Midbrain (tissue), 1 donor: ENCODE measurements around the gene CRISPLD2.
A peak's percentile ranks its signal among the peaks of the same experiment; 100 is the strongest.

Experiments used
- DNase-seq: peaks from one replicate; lab custom pipeline; 2025; lab: John Stamatoyannopoulos, UW

CRISPLD2 gene

GRCh38 chr16:84884596-84885341, 65.0 kb downstream of the CRISPLD2 start:
- DNase-seq, result peak; percentile 35

- no peak for DNase-seq
These were observed 65.6 kb downstream of the CRISPLD2 start for GRCh38 chr16:84885342-84885910.

GRCh38 chr16:84886497-84887090, 66.8 kb downstream of the CRISPLD2 start:
- no peak for DNase-seq

- DNase-seq, result no peak
These were observed 67.4 kb downstream of the CRISPLD2 start for GRCh38 chr16:84887207-84887606.

GRCh38 chr16:84888450-84888849, 68.7 kb downstream of the CRISPLD2 start:
- no peak for DNase-seq

GRCh38 chr16:84889066-84889465, 69.3 kb downstream of the CRISPLD2 start:
- DNase-seq, result no peak

- no peak for DNase-seq
These were observed 70.6 kb downstream of the CRISPLD2 start for GRCh38 chr16:84890427-84890826.

GRCh38 chr16:84891149-84891795, 71.5 kb downstream of the CRISPLD2 start:
- DNase-seq, result no peak

- no peak for DNase-seq
These were observed 72.3 kb downstream of the CRISPLD2 start for GRCh38 chr16:84892097-84892496.

GRCh38 chr16:84893467-84893848, 73.7 kb downstream of the CRISPLD2 start:
- no peak for DNase-seq

GRCh38 chr16:84893849-84894599, 74.2 kb downstream of the CRISPLD2 start:
- no peak for DNase-seq

- DNase-seq, result no peak
These were observed 75.2 kb downstream of the CRISPLD2 start for GRCh38 chr16:84895016-84895415.

- no peak for DNase-seq
These were observed 77.1 kb downstream of the CRISPLD2 start for GRCh38 chr16:84896847-84897246.

GRCh38 chr16:84897911-84898377, 78.2 kb downstream of the CRISPLD2 start:
- DNase-seq, result no peak

GRCh38 chr16:84898447-84898846, 78.7 kb downstream of the CRISPLD2 start:
- no peak for DNase-seq

- DNase-seq, result no peak
These were observed 79.6 kb downstream of the CRISPLD2 start for GRCh38 chr16:84899414-84899813.

- DNase-seq, result no peak
These were observed 86.2 kb downstream of the CRISPLD2 start for GRCh38 chr16:84905965-84906460.

- DNase-seq, result no peak
These were observed 87.3 kb downstream of the CRISPLD2 start for GRCh38 chr16:84907051-84907450.

- DNase-seq, result peak; percentile 4
These were observed 87.8 kb downstream of the CRISPLD2 start for GRCh38 chr16:84907575-84907974.

- DNase-seq, result no peak
These were observed 89.8 kb downstream of the CRISPLD2 start for GRCh38 chr16:84909476-84910085.

GRCh38 chr16:84911486-84912216, 91.9 kb downstream of the CRISPLD2 start:
- no peak for DNase-seq
